ENCODE results near the gene SLC8B1.

Gene SLC8B1

DNA sequence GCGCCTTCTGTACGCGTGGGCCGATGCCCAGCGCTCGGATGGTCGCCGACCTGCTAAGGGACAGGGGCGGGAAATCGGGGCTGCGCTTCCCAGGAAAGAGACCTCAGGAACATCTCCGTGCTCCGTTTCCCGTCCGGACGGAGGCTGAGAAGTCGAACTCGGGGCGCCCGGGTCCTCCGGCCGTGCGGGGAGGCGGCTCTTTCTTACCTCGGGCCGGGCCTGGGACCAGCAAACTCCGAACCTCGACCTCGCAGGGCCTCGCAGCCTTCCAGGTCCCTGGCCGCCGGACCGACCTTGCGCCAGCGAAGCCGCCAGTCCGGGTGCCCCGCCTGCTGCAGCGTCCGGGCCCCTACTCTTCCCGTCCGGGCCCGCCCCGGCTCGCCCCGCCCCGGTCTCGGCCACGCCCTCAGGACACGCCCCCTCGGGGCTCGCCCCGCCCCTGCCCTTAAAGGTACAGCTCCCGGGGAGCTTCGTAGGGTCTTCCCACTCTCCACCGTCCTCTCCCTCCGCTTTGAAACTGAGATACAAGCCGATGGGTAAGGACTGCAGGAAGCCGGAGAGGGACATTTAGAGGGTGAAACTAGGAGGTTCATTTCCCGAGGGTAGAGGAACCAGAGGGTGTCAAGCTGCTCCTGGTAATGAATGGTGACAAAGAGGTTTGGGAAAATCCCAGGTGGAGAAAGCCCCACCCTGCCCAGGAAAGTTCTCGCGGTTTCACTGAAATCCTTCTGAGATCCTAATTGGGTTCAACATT, at the start of gene SLC8B1:
Gene SLC8B1, minus strand, starts transcription at position 324 of the 754 bp plus-strand sequence. CDS start 2,231 bp downstream, outside the sequence.
- peak; percentile 87 for DNase-seq (ENCODE audit: low spot score)

DNA sequence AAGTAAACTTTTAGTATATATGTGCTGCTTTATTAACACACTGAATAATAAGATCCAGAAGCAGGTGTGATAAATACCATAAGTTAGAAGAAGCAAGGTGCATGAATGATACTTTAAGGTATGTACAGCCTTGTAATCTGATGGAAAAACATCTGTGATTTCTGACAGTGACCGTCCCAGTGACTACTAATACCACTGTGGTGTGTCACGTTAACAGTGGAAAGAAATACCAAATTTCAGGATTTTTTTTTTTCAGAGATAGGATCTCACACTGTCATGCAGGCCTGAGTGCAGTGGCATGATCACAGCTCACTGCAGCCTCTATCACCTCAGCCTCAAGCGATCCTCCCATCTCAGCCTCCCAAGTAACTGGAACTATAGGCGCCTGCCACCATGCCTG, 47.3 kb upstream of the SLC8B1 start:
- no peak for DNase-seq (ENCODE audit: low spot score)

DNA sequence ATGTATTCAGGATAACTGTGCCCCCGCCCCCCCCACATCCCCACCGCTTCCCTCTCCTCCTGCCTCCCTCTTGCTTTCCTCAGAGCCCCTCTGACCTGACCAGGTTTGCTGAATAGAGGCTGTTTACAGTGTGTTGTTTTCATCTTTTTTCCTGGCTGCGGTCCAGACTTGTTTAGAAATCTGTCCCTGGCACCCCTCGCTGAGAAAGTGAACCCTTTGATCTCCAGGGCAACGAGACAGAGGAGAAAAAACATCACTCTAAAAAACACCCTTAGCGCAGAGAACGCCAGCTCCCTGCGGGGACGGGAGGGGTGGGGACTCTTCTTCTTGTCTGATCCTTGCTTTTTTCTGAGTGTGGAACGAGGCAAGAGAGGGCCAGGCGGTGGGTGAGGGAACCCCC, 46.3 kb upstream of the SLC8B1 start:
- no peak for DNase-seq (ENCODE audit: low spot score)

DNA sequence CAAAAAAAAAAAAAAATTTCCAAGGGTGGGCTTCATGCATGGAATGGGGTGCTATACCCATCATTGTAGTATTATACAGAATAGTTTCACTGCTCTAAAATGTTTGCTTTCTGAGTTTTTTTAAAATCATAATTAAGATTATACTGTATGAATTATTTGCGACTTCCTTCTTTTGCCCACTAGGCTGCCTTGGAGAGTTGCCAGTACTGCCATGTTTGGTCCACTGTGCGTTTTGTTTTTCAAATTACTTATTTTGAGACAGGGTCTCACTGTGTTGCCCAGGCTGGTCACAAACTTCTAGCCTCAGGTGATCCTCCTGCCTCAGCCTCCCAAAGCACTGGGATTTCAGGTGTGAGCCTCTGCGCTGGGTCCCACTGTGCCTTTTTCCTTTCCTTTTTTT, 43.4 kb upstream of the SLC8B1 start:
- no peak for DNase-seq (ENCODE audit: low spot score)

DNA sequence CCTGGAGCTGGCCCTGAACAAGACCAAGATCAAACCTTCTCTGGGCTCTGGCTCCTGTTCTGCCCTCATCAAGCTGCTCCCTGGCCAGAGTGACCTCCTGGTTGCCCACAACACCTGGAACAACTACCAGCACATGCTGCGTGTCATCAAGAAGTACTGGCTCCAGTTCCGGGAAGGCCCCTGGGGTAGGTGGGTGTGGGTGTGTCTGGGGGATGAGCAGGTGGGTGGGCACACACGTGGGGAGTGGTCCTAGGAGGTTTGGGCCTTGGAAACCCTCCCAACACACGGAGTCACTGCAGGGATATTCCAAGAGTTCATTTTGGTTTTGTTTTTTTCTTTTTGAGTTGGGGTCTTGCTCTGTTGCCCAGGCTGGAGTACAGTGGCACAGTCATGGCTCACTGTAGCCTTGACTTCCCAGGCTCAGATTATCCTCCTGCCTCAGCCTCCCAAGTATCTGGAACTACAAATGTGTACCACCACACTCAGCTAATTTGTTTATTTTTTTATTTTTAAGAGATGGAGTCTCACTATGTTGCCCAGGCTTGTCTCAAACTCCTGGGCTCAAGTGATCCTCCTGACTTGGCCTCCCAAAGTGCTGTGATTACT, 40.0 kb upstream of the SLC8B1 start:
- DNase-seq (ENCODE audit: low spot score), result no peak

DNA sequence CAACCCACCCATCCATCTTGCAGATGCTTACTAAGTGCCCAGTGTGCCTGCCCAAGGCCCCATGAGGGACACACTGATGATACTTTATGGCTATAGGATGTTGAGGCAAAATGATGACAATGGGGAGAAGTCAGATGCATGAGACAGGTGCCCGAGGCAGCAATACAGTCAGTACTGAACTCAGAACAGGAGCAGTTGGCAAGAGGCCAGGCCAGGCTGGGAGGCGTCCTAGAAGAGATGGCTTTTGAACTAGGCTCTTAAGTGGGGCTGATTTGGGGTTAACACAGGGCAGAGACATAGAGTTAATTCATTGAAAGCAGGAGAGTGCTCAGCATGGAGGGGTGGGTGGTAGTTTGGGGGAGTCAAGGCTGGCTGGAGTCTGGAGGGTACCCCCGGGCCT, 39.1 kb upstream of the SLC8B1 start:
- no peak for DNase-seq (ENCODE audit: low spot score)

DNA sequence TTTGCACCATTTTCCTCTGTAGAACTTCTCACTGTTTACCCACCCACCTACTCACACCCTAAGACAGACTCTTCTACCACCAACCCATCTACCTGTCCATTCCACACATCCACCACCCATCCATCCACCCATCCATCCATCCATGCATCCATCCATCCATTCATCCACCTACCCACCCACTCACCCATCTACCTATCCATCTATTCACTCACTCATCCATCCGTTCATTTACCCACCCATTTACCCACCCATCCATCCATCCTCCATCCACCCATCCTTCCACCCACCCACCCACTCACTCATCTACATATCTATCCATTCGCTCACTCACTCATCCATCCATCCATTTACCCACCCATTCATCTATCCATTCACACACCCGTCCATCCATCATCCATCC, 38.5 kb upstream of the SLC8B1 start:
- no peak for DNase-seq (ENCODE audit: low spot score)

DNA sequence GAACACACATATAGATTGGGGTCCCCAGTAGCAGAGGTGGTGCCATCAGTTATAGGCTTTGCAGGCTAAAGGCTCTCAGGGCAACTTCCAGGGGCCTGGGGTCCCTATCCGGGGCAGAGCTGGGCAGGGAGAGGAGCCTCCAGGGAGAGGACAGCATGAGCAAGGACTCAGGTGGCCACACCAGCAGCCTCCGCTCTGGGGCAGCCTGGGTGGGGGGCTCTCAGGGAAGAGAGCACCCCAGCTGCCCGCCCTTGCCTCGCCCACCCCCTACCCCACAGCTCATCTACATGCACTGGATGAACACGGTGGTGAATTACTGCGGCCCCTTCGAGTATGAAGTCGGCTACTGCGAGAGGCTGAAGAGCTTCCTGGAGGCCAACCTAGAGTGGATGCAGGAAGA, 37.5 kb upstream of the SLC8B1 start:
- no peak for DNase-seq (ENCODE audit: low spot score)

DNA sequence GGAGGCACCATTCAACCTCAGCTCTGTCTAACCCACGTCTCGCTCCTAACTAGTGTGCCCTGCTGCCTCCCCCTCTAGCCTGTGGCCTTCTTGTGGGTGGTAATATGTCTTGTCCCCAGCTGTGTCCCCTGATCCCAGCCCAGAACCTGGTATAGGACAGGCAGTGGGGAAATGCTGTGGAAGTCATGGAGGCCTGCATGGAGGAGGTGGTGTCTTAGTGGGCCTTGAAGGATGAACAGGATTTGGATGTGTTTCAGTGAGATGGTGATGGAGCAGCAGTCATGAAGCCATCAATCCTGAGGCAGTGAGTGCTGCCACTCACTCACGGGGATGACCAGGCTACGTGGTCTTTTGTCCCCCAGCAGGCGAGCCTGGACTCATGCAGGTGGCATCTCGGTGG, 36.9 kb upstream of the SLC8B1 start:
- no peak for DNase-seq (ENCODE audit: low spot score)

DNA sequence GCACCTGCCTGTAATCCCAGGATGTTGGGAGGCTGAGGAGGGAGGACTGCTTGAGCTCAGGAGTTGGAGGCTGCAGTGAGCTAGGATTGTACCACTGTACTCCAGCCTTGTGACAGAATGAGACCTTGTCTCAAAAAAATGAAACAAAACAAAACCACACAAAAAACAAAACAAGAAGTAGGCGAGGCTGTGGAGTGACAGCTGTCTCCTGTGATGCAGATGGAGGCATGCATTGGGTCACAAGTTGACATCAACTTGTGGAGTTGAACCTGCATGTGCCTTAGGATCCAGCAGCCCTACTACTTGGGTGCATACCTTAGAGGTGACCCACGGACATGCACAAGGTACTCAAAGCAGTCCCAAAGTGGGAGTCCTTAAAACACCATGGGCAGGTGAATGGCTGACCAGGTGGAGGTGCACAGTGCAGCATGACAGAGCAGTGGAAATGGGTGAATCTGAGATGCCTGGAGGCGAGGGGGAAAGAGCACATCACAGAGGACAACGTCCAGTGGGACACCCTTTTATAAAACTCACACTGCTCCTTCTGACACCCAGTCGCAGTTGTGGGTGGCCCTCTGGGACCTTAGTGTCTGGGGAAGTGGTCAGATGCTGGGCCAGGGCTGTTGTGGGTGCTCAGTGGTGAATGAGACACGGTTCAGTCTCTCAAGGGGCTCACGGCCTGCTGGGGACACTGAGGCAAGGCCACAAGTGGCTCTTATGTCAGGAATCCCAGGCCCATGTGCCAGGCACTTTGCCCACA, 36.2 kb upstream of the SLC8B1 start:
- no peak for DNase-seq (ENCODE audit: low spot score)

DNA sequence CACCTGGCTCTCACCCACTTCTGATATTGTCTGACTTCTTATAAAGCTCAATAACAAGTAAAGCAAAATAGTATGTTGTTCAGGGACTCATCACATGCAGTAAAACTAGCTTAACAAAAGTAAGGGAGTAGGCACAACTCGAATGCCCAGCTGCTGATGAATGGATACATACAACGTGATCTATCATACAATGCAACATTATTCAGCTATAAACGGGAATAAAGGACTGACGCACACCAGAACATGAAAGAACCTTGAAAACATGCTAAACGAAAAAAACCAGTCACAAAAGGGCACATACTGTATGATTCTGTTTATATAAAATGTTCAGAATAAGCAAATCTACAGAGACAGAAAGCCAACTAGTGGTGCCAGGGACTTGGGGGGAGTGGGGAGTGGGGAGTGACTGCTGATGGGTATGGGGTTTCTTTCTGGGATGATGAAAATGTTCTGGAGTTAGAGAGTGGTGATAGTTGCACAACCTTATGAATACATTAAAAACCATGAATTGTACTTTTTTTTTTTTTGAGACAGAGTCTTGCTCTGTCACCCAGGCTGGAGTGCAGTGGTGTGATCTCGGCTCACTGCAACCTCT, 34.6 kb upstream of the SLC8B1 start:
- DNase-seq (ENCODE audit: low spot score), result no peak

DNA sequence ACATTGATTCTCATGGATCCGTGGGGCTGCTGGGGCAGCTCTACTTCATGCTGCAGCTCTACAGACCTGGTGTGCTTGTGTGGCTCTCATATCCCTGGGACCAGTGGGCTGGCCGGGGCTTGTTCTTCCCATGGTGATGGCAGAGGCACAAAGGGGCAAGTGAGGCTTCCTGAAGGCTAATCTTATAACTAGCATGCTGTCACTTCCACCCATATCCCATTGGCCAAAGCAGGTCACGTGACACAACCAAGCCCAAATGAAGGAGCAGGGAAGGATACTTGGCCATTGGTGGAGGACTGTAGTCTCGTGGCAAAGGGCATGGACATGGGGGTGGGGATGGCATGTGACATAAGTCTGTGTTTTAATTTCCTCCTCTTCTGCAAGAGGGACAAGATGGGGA, 33.4 kb upstream of the SLC8B1 start:
- DNase-seq (ENCODE audit: low spot score), result no peak

DNA sequence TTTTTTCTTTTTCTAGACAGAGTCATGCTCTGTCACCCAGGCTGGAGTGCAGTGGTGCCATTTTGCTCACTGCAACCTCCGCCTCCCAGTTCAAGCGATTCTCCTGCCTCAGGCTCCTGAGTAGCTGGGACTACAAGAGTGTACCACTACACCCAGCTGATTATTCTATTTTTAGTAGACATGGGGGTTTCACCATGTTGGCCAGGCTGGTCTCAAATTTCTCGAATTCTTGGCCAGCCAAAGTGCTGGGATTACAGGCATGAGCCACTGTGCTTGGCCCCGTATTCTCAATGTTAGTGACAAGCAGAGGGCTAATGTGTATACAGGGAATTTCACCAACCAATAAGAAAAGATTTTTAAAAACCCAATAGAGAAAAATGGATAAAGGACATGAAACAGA, 31.9 kb upstream of the SLC8B1 start:
- no peak for DNase-seq (ENCODE audit: low spot score)

DNA sequence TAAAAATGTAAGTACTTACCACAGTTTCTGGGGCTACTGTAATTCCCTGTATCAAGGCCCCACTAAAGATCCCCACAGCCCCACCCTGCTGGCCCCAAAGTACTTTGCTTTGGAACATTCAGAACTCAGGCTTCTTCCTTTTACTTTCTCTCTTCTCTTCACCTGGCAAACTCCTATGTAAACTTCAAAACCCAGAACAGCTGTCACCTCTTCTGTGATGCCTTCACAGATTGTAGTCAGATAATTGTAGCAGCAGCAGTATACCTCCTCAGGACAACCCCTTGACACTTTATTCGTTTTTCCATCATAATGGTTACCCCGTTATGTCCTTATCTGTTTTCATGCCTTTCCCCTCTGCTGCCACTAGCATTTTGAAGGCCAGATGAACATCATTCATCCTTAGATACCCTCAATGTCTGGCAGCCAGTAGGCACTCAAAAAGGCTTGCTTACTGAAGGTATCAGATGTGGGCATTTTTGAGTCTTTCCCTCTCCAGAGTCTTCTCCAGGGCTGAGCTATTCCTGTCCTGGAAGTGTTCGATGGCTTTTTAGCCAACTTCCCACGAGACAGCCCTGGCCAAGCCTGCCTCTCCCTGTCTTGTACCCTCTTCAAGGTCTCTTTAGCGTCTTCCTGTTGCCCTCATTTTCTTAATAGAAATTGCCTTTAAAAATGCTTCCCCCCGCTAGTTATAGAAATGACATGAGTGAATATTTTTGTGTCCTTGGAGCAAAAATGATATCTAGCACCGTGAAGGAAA, 30.9 kb upstream of the SLC8B1 start:
- DNase-seq (ENCODE audit: low spot score), result no peak

DNA sequence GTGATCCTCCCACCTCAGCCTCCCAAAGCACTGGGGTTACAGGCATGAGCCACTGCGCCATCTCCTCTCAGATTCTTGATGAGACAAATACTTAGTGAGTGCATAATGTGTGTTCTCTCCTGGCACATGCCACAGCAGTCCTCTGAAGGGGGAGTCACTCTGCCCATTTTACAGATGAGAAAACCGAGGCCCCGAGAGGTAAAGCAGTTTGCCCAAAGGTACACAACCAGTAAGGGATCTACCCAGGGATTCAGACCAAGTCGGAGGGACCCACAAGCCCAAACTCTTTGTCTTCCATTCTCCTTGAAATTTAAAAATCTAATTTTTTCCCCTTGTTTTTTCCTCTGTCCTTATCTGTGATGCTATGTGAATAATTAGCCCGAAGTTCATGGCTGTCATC, 29.8 kb upstream of the SLC8B1 start:
- DNase-seq (ENCODE audit: low spot score), result no peak

DNA sequence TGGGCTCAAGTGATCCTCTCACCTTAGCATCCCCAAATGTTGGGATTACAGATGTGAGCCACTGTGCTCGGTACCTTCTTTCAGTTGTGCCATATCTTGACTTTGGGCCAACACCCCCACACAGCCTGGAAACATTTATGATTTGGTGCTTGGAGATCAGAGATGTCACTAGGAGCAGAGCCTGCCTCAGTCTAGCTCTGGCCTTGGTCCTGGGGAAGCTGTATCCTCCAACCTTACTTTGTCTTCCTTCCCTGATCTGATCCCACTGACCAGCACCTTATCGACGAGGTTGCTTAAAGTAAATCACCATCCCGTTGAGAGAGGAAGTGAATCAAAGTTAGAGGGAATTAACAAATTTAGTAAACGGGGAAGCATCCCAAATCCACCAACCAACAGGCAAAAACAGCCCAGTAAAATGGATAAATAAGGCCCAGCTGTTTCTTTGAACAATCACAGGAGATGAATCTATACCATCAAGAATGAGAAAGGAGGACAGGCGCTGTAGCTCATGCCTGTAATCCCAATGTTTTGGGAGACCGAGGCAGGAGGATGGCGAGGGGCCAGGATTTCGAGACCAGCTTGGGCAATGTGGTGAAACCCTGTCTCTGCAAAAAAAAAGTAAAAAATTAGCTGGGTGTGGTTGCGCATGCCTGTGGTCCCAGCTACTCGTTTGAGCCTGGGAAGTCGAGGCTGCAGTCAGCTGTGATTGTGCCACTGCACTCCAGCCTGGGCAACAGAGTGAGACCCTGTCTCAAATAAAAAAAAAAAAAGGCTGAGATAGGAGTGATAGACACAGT, 26.9 kb upstream of the SLC8B1 start:
- no peak for DNase-seq (ENCODE audit: low spot score)

DNA sequence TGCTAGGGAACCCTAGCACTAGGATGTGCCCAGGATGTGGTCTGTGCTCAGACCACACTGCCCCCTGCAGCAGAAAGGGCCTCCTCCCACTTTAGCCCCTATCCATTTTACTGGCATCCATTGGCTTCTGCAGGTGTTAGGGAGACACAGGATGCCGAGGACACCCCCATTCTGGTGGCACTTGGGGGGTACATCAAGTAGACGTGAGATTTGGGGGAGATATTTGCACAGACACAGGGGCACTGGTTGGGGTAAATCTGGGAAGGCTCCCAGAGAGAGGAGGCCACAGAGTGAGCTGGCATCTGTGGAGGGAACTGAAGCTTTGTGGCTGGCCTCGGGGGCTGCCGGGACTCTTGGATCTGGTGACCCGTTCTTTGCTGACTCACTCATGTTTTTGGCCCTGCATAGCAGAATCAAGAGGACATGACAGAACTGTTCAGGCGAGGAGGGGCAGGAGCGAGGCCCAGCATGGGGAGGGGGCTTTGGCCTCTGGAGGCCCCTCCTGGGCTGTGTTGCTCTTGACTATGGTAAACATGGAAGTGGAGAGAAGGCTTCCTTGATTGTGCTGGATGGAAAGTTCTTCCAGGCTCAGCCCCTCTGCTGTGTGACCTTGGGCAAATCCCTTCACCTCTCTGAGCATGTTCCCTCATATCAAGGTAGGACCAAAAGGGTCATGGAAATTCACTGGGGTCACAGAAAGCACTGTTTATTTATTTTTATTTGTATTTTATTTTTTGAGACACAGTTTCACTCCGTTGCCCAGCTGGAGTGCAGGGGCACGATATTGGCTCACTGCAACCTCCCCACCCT, 25.2 kb upstream of the SLC8B1 start:
- DNase-seq (ENCODE audit: low spot score), result no peak

DNA sequence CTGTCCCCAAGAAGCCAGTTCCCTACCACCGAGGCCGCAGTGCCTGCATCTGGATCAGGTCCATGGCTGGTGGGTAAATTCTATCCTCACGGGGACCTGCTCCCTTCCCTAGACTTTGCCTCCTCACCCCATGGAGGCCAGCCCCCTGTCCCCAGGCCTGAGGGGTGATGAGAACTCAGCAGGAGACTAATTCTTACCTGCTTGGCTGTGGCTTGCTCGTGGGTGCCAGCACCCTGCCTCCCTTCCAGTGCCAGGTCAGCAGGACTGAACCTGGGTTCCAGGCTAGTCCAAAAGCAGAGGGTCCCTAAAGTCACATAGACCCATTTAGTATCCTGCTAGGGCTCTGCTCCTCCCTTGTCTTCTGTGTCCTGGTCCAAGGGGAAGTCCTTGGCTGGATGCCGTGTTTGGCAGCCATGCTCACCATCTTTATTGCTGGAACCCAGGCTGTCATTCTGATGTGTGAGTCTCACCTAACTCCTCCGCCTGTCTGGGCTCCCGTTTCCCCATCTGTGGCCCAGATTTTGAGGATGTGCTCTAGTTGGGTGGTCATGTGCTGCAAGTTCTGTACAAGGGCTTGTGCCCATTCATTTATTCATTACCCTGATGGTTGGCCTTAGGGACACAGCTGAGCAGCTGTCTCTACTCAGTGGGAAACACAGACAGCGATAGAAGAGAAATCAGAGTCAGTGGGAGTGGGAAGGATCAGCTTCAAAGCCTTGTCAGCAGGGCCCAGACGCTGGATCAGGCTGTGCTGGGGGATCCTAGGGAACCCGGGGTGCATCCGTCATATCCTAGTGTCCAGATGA, 24.4 kb upstream of the SLC8B1 start:
- DNase-seq (ENCODE audit: low spot score), result no peak

DNA sequence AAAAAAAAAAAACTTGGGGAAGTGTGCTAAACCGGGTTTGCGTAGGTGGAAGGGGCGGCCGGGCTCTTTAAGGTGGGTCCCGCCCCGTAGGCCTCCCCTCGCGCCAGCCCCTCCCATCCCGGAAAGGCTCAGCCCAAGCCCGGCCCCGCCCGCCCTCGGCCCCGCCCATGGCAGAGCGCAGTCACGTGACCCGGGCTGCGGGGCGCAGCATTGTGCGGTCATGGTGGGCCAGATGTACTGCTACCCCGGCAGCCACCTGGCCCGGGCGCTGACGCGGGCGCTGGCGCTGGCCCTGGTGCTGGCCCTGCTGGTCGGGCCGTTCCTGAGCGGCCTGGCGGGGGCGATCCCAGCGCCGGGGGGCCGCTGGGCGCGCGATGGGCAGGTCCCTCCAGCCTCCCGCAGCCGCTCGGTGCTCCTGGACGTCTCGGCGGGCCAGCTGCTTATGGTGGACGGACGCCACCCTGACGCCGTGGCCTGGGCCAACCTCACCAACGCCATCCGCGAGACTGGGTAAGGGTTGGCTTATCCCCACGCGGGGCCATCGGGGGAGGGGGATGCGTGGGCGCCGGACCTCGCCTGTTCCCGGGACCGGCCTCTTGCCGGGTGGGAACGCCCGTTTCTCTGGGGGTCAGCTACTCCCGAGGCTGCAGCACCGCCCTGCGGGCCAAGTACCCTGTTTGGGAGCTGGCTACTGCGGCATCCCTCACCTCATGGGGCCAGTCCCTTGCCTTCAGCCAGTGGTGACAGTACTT, 23.6 kb upstream of the SLC8B1 start, which contains the start of gene PLBD2:
Gene PLBD2, plus strand, starts transcription at position 207 of the 752 bp plus-strand sequence. Its CDS starts 14 bp downstream, at position 221.
- DNase-seq (ENCODE audit: low spot score), result peak; percentile 94
